OCI-LY1 (cell line): ENCODE data around the gene BBS9.

Source experiments
- H2AFZ ChIP-seq: fragments of 200-600 bp; sonication (generic), shearing (Covaris generic); 2 replicates; pipeline ENCODE4 v1.6.0; 2014; ENCODE audit warnings: antibody characterized with exemption, mild to moderate bottlenecking, low read length
- H3F3A ChIP-seq: fragments of 200-600 bp; sonication (generic), shearing (Covaris generic); 2 replicates; pipeline ENCODE4 v1.6.0; 2014; ENCODE audit warnings: mild to moderate bottlenecking, antibody characterized with exemption, low read length, moderate library complexity; ENCODE audit not compliant: insufficient read depth
- H3K27ac ChIP-seq: fragments of 200-600 bp; sonication (generic); 2 replicates; pipeline ENCODE4 v1.5.1; 2014; ENCODE audit warnings: low read length, mixed run types, mild to moderate bottlenecking, low read depth; ENCODE audit not compliant: poor library complexity, severe bottlenecking
- H3K27me3 ChIP-seq: fragments of 200-600 bp; sonication (generic); 2 replicates; pipeline ENCODE4 v1.6.0; 2014; ENCODE audit warnings: antibody characterized with exemption, mild to moderate bottlenecking, low read length, moderate library complexity; ENCODE audit not compliant: insufficient read depth
- H3K36me3 ChIP-seq: fragments of 200-600 bp; sonication (generic); 2 replicates; pipeline ENCODE4 v1.6.1; 2014; ENCODE audit warnings: mild to moderate bottlenecking, antibody characterized with exemption, low read length, moderate library complexity, mixed read lengths; ENCODE audit not compliant: insufficient read depth
- H3K4me1 ChIP-seq: fragments of 200-600 bp; sonication (generic); 2 replicates; pipeline ENCODE4 v1.5.1; 2014; ENCODE audit warnings: mild to moderate bottlenecking, low read length, moderate library complexity; ENCODE audit not compliant: insufficient read depth, severe bottlenecking
- H3K4me2 ChIP-seq: fragments of 200-600 bp; sonication (generic), shearing (Covaris generic); 2 replicates; pipeline ENCODE4 v1.6.1; 2014; ENCODE audit warnings: low read length
- H3K4me3 ChIP-seq: fragments of 200-600 bp; sonication (generic); 2 replicates; pipeline ENCODE4 v1.5.1; 2014; ENCODE audit warnings: low read length, low read depth, mild to moderate bottlenecking, mixed read lengths; ENCODE audit not compliant: poor library complexity, severe bottlenecking
- H3K79me2 ChIP-seq: fragments of 200-600 bp; shearing (Covaris generic); 2 replicates; pipeline ENCODE4 v1.6.1; 2016; ENCODE audit warnings: mixed run types, low read length, mixed read lengths; ENCODE audit not compliant: insufficient read depth
- H3K9ac ChIP-seq: fragments of 200-600 bp; sonication (generic), shearing (Covaris generic); 2 replicates; pipeline ENCODE4 v1.6.1; 2014; ENCODE audit warnings: mild to moderate bottlenecking, low read length, mixed read lengths
- H3K9me2 ChIP-seq: fragments of 200-600 bp; sonication (generic), shearing (Covaris generic); 2 replicates; pipeline ENCODE4 v1.6.1; 2014; ENCODE audit warnings: low read depth, mild to moderate bottlenecking, low read length, mixed read lengths
- H3K9me3 ChIP-seq: fragments of 200-600 bp; shearing (Covaris generic); 2 replicates; pipeline ENCODE4 v1.6.1; 2014; ENCODE audit warnings: low read length, mixed read lengths
- H4K20me1 ChIP-seq: fragments of 200-600 bp; sonication (generic), shearing (Covaris generic); 2 replicates; pipeline ENCODE4 v1.6.0; 2016; ENCODE audit warnings: mild to moderate bottlenecking, low read length; ENCODE audit not compliant: insufficient read depth
- CTCF ChIP-seq: fragments of 200-600 bp; sonication (generic), shearing (Covaris generic); IDR thresholded peaks from 2 replicates; pipeline ENCODE4 v1.5.1; 2017; ENCODE audit warnings: mild to moderate bottlenecking, antibody characterized with exemption, low read length, moderate library complexity, mixed read lengths
- EZH2 ChIP-seq: fragments of 200-600 bp; sonication (generic), shearing (Covaris generic); IDR thresholded peaks from 2 replicates; pipeline ENCODE4 v1.8.0; 2017; ENCODE audit warnings: borderline replicate concordance, mixed run types, mild to moderate bottlenecking, antibody characterized with exemption, low read length, moderate library complexity, mixed read lengths

Gene BBS9

DNA sequence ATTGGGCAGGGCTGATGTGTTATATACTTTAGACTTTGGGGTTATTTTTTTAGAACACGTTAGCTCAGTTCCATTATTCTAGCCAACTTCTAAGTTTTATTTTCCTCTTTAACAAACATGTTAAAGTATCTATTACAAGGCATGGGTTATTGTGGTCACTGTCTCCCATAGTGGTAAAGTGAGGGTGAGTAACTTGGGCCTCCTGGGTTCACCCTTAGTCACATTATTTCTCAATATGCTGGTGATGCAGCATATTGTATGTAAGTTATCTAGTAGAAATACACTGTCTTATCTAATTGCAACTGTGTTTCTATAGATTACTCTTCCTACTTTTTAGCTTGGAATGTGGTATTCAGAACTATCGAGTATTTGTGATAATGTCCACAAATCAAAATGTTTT, 65.9 kb downstream of the BBS9 start:
- peaks cover 37% of the 10 kb centered on the region for H3K4me1 ChIP-seq
- no peak for TF ChIP-seq CTCF
- no peak for TF ChIP-seq EZH2
- no peak overlapping the region for H2AFZ ChIP-seq
- H3K27me3 ChIP-seq = no peaks in the 10 kb centered on the region
- no peaks in the 10 kb centered on the region for H4K20me1 ChIP-seq
- no peak overlapping the region for H3K4me2 ChIP-seq
- H3K9me2 ChIP-seq = no peaks in the 10 kb centered on the region
- H3K79me2 ChIP-seq = no peaks in the 10 kb centered on the region
- no peak overlapping the region for H3K9ac ChIP-seq
- H3F3A ChIP-seq = no peaks in the 10 kb centered on the region
- H3K9me3 ChIP-seq = no peaks in the 10 kb centered on the region
- no peak overlapping the region for H3K27ac ChIP-seq
- H3K36me3 ChIP-seq = no peaks in the 10 kb centered on the region
- H3K4me3 ChIP-seq = no peak overlapping the region

DNA sequence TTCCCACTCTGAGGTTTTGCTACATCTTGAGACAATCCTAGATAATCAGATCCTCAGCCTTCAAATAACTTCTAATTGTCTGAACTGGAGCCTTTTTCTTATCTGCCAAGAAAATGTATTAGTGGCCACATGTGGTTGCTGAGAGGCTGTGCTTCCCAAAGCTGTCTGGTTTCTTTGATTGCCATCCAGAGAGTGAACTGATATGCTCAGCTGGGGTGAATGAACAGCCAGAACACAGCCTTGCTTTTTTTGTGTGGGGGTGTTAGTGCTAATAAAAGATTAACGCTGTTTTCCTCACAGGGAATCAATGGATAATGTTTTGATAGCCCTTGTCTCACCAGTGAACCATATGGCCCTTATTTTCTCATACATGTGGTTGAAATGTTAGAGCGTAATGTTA, 66.9 kb downstream of the BBS9 start:
- Histone ChIP-seq H3K4me2 (no peak overlapping the region), H2AFZ (no peak overlapping the region), H3K9me2 (no peaks in the 10 kb centered on the region), H3K4me3 (no peak overlapping the region), H4K20me1 (no peaks in the 10 kb centered on the region), H3K4me1 (peaks cover 29% of the 10 kb centered on the region), H3K27ac (no peak overlapping the region), H3K9ac (no peak overlapping the region), H3K79me2 (no peaks in the 10 kb centered on the region), H3F3A (no peaks in the 10 kb centered on the region), H3K9me3 (no peaks in the 10 kb centered on the region), H3K27me3 (no peaks in the 10 kb centered on the region), H3K36me3 (no peaks in the 10 kb centered on the region)
- TF ChIP-seq CTCF (no peak), EZH2 (no peak)

GRCh38 chr7:33200282-33200681, 70.9 kb downstream of the BBS9 start:
- H3K4me1 ChIP-seq = no peaks in the 10 kb centered on the region
- H2AFZ ChIP-seq = no peak overlapping the region
- H3K36me3 ChIP-seq = no peaks in the 10 kb centered on the region
- no peak overlapping the region for H3K9ac ChIP-seq
- no peaks in the 10 kb centered on the region for H4K20me1 ChIP-seq
- no peak overlapping the region for H3K4me2 ChIP-seq
- no peaks in the 10 kb centered on the region for H3K79me2 ChIP-seq
- no peak overlapping the region for H3K27ac ChIP-seq
- no peaks in the 10 kb centered on the region for H3F3A ChIP-seq
- H3K4me3 ChIP-seq = no peak overlapping the region
- TF ChIP-seq EZH2 = no peak
- no peak for TF ChIP-seq CTCF
- H3K9me3 ChIP-seq = no peaks in the 10 kb centered on the region; the same call in 1 of the 2 replicates
- H3K27me3 ChIP-seq = no peaks in the 10 kb centered on the region
- H3K9me2 ChIP-seq = no peaks in the 10 kb centered on the region
